ENCODE data around the gene PRKAR1B.

PRKAR1B gene

DNA sequence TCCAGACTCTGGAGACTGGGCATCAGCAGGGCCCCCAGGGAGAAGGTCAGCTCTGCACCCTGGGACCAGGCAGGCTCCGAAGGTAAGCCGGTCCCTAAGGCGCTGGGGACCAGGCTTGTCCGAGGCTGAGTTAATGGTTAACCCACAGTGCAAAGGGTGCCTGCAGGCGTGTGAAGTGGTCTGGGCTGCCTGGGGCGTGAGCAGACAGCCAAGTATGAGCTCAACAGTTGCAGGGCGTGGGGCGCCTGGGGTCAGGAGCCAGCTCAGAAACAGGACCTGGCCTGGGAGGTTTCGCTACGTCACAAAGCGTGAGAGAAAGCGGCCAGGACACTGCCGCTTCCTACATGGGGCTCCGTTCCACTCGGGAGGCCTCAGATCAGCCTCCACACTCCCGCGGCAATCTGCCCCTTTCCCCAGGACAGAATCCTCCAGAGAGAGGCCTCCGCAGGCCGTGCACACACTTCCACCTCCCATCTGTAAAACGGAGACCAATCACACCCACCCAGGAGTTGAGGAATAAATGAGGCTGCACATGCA lies 223.4 kb downstream of the PRKAR1B start:
- DNase-seq, result no peak

DNA sequence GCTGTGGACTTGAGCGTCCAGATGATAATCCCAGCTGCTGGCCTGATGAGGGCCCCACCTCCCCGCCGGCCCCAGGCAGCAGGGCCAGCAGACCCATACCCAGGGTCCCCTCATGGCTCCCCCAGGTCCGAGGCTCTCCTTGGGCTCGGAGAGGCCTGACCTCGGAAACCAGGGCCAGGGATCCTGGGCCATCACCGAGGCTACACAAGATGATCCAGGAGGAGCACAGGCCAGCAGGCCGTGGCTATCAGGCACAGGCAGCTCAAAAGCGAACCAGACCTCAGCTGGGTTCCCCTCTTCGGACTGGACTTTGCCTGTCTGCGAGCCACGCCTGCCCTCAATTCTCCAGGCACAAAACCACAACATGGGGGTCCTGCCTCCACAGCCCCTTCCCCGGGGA lies 224.8 kb downstream of the PRKAR1B start:
- no peak for DNase-seq

DNA sequence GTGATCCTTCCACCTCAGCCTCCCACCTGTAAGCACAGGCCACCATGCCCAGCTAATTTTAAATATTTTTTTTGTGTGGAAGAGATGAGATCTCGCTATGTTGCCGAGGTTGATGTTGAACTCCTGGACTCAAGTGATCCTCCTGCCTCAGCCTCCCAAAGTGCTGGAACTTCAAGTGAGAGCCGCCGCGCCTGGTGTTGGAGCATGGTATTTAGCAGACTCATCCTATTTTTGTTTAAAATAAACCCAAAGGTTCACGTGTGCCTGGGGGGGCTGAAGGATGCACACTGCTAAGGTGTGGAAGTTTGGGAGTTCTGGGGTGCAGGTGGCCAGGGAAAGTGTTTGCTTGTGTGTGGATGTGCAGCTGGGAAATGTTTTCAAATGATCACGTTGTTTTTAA lies 225.6 kb downstream of the PRKAR1B start:
- no peak for DNase-seq

DNA sequence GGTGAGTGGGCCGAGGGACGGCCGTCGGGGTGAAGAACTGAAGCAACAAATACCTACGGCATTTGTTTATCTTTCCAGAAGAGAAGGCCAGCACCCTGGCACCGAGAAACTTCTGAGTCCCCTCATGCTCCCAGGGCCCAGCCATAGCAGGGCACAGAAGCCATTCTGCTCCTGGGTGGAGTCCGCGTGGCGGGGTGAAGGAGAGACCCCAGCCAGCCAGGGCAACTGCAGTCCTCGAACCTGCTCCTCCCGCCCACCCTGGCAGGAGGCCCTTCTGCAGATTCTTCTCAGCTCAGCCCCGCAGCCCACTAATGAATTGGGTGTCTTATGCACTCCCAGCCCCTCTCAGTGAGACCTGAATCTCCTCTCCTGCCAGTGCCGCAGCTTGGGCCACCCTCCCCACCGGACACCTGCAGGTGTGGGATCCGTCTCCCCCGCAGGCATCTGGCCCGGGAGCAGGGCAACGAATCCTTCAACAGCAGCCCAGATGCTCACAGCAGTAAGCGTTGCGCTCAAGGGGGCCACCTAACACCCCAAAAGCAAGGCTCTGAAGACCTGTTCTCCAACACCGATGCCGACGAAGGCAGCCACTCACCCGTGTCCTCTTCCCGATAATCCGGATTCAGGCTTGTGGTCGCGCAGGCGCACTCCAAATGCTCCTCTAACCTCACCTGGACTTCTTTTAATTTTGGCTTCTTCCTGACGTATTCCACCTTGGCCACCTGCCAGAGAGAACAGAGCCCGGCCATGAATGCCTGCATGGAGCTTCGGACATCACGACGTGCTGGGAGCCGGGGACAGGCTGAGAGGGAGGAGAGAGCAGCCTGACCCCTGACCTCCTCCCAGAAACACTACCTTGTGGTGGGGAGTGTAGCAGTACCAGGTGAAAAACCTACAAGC lies 226.3 kb downstream of the PRKAR1B start:
- no peak for DNase-seq

DNA sequence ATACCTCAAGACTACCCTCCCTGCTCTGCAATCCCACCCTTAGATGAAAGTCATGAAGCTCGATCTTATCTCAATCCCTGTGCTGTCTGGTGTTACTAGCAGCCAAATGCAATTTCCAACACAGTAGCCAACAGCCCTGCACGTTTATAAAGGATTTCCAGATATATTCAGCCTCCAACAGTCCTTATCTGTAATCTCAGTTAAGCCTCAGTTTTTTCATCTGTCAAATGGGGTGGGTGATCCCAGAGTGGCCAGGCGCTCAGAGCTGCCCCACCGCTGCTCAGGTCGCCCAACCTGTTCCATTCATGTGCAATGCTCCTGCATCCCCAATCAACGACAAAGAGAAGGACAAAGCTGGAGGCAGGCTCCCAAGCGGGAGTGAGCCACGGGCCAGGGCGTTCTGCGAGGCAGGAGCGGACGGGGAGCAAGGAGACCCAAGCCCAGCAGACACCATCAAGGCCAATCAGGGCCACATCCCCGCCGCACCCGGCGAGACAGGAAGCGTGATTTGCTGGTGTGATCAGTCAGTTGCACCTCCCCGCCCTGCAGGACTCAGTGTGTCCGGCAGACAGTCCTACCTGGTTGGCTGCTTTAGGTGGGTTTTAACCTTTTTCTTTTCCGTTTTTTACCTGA lies 227.1 kb downstream of the PRKAR1B start:
- no peak for DNase-seq

All from NCI-H1048 (cell line).